CD4-positive, alpha-beta T cell treated with Interleukin-10 for 1 hour (primary cell): ENCODE results near the gene PHF10.
"Not testable (repeated sequence)": the region's sequence is repeated elsewhere in the genome, so short reads cannot be mapped to it uniquely, and the experiment has no call there.

ENCODE experiments used
- DNase-seq: peaks from one replicate; pipeline ENCODE4 v3.0.0-alpha.2; 2020

Gene PHF10

GRCh38 chr6:169724494-169725124 is at the start of gene PHF10:
TSS of gene PHF10 (minus strand) at chr6:169724500. CDS start at chr6:169723931, 569 bp downstream.
- DNase-seq: peak; percentile 79

DNA sequence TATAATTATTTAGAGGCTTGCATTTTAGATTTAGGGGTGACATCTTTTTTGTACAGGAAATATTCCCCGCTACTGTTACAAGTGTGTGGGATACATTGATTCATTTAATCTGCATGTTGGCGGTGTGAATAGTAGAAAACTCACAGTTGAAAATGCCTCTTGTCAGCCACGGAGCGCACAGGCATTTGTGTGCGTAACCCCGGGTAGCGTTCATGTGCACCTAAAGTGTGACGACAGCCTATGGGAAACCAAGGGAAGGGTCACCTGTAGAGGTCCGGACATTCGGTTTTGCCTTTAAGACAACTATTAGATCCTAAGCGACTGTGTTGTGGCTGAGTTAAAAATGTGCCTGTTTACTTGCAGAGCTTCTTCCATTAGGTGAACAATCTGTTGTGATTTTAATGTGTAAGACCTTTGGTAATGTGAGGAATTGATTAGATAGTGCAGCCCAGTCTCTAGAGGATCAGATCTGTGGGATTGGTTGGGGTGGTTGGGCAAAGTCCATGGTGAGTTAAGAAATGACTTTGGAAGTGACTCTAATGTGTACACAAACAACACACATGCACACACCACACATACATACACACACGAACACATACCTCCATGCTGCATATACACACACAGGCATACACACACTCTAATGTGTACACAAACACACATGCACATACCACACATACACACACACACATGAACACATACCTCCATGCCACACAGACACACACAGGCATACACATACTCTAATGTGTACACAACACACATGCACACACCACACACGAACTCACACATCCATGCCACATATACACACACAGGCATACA is 42.8 kb upstream of the PHF10 start:
- DNase-seq: no peak

- no peak for DNase-seq
These were observed 41.9 kb upstream of the PHF10 start for GRCh38 chr6:169766232-169766631.

GRCh38 chr6:169765789-169766188 is 41.5 kb upstream of the PHF10 start:
- not testable (repeated sequence) for DNase-seq

DNA sequence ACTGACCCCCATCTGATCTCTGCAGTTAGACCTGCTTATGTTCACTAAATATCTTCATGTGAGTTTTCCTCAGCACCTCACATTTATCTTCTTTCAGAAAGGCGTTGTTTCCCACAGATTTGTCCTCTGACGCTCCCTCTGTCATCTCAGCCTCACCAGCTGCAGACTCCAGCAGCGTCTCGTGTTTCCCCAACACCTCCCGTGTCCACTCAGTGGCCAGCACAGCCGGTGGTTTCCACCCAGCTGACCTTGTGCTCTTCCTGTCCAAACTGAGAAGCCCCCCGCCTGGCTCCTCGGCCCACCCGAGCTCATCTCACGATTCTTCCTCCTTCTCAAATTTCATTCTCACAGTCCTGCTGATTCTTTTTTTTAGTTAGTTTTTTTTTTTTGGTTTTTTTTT is 39.6 kb upstream of the PHF10 start:
- no peak for DNase-seq

DNA sequence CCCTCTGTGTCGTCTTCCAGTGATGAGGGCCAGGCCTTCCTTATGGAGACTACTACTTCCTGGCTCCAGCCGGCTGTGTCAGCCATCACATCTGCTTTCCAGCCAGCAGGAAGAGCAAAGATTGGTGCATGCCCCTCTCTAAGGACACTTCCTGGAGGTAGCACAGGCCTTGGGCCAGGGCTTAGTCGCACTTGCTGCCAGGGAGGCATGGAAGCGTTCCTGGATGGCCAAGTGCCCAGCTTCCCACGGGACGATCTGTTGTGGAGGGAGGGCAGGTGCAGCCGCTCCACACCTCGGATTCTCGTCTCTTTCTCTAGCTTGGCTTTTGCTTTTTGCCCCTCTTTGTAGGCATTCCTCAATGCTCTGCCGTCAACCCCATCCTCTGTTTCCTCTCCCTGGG is 39.0 kb upstream of the PHF10 start:
- no peak for DNase-seq

GRCh38 chr6:169755162-169755561 is 30.9 kb upstream of the PHF10 start:
- DNase-seq: no peak

DNA sequence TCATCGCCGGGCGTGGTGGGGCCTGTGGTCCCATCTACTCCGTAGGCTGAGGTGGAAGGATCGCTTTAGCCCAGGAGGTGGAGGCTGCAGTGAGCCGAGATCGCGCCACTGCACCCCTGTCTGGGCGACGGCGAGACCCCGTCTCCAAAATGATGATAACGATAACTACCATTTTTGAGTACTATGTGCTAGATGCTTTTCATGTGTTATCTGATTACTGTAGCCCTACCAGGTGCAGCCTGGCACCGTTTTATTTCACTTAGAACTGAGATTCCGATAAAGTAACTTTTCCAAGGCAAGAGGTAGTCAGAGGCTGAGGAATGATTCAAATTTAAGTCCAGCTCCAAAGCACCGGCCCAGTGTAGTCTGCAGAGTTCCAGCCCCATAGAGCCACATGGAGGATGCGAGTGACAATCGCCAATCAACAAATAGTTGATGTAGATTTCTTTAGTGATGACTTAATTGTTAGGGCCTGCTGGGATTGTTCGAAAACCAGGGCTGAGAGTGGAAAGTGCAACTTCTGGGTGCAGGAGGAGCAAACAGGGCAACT is 27.8 kb upstream of the PHF10 start:
- DNase-seq: no peak

DNA sequence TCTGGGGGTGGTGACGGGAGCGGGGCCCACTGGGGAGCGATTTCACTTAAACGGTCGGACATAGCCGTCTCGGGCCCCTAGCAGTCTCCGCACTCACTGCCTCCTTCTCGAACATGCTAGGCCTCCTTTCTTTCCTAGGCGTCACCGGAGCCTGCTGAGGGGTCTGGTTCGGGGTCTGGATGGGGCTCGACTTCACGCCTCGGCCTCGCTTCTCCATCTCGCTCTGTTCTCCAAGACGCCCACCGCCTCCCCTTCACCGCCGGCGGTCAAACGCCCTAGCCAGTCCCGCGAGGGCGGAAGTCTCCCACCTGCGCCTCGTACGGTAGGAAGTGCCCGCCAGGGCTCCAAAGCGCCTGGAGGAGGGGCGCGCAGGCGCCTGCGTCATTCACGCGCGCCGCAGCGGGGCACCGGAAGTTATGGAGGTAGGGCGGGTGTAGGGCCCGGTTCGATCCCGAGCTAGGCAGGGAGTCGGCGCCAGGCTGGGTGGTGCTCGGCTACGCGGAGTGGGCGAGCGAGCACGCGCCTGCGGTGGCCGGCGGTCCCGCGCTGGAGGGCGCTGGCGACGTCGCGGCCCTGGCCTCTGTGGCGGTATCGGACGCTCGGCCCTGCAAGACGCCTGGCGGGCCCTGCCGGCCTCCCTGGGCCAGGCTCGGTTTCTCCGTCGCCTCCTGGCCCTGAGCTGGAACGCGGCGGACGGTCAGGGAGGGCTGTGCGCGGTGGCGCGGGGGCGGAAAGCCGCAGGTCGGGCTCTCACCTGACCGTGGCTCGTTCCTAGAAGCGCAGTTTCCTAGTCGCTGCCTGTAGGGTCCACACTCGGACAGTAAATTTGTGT is 27.2 kb upstream of the PHF10 start, which contains the start of the genes DYNLT2 and ERMARD:
TSS of gene DYNLT2 (minus strand) at position 331 of the 832 bp plus-strand sequence. CDS start at position 217, 114 bp downstream.
TSS of gene ERMARD (plus strand) at position 381 of the 832 bp plus-strand sequence. CDS start at position 417, 36 bp downstream.
- DNase-seq: peak; percentile 94

- no peak for DNase-seq
These were observed 22.3 kb upstream of the PHF10 start for GRCh38 chr6:169746556-169746955.

GRCh38 chr6:169745405-169745804 is 21.1 kb upstream of the PHF10 start:
- no peak for DNase-seq

DNA sequence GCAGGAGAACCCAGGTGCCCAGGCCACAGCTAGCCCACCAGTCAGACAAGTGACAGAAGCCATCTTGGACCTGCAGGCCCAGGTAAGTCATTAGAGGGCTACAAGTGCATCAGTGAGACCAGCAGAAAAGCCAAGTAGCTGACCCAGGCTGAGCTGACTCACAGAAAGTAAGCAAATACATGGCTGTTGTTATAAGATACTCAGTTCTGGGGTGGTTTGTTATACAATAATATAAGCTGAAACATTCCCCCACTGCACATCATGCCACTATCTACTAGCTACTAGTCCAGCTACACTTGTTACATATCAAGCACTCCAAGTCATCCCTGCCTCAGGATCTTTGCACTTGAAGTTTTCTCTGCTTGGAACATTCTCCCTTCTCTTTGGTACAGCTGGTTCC is 17.0 kb upstream of the PHF10 start:
- no peak for DNase-seq

DNA sequence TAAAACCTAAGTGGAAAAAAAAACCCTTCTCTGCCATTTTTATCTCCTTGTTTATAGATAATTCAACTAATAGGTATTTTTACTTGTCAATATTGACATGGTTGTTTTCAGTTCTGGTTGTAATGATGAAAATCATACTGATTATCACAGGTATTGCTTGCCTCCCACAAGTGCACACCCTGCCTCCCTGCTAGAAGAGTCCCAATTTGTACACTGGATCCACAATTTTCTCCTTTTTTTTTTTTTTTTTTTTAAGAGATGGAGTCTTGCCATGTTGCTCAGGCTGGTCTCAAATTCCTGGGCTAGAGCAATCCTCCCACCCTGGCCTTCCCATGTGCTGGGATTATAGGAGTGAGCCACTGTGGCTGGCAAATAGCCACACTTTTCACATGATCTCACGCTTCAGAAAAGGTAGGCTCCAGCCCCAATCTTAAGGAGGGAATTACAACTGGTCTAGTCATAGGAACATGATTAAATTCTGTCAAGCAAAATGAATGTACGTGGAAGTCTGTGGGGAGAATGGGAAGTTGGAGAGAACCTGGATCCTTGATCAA is 14.8 kb upstream of the PHF10 start:
- no peak for DNase-seq

DNA sequence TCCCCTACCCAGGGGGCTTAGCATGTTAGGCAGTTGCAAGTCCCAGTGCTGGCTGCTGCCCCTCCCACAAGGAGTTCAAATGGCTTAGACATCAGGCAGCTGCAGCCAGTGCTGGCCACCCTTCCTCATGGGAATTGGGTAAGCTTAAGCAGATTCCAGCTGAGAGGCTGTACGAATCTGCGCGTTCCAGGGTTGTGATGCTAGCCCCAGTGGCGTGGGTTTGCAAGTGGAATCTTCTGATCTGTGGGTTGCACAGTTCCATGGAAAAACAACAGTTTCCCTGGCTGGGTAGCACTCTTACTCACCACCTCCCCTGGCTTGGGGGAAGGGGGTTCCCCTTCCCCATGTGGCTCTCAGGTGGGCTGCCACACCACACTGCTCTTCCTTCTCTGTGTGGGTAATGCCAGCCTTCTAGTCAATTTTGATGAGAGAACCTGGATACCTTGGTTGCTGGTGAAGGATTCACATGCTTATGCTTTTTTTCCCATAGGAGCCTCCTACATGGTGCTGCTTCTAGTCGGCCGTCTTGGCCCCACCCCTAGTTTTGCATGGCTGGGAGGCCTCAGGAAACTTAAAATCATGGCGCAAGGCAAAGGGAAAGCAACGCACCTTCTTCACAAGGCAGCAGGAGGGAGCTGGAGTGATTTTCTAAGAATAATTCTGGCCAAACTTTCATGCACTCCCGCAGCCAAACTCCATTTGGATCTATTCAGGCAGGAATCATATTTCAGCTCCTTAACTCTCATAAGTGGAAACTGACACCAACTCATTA is 14.1 kb upstream of the PHF10 start:
- no peak for DNase-seq

DNA sequence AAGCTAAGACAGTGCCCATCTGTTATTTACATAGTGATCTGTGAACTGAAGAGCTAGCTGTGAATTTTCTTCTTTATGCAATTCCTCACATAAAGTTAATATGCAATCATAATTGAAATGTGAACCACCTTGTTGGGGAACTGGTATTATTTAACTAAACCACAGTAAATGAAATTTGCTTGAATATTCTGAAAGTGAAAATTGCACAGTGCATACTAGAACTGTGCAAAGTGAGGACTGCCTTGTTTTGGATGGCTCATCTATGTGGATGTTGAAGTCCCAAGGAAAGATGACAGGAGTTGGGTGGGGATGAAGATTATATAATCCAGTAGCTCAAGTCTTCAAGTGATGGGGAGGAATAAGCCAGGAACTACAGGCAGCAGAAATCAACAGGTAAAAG is 5.7 kb upstream of the PHF10 start:
- no peak for DNase-seq

- no peak for DNase-seq
These were observed 2.7 kb upstream of the PHF10 start for GRCh38 chr6:169726963-169727362.

DNA sequence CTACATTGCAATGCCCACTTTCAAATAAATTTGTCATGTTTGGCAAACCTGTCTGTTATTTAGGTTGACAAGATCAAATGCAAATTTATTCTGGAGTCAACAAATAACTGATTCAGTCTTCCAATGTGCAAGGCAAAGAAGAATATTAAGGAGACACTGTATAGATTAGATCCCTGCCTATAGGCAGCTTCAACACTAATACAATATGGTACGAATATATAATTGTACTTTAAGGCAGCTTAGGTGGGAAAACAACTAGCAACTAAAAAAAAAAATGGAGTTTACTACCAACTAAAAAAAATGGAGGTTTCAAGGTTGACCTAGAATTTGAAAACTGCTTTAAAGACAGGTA is 1.7 kb upstream of the PHF10 start:
- no peak for DNase-seq

DNA sequence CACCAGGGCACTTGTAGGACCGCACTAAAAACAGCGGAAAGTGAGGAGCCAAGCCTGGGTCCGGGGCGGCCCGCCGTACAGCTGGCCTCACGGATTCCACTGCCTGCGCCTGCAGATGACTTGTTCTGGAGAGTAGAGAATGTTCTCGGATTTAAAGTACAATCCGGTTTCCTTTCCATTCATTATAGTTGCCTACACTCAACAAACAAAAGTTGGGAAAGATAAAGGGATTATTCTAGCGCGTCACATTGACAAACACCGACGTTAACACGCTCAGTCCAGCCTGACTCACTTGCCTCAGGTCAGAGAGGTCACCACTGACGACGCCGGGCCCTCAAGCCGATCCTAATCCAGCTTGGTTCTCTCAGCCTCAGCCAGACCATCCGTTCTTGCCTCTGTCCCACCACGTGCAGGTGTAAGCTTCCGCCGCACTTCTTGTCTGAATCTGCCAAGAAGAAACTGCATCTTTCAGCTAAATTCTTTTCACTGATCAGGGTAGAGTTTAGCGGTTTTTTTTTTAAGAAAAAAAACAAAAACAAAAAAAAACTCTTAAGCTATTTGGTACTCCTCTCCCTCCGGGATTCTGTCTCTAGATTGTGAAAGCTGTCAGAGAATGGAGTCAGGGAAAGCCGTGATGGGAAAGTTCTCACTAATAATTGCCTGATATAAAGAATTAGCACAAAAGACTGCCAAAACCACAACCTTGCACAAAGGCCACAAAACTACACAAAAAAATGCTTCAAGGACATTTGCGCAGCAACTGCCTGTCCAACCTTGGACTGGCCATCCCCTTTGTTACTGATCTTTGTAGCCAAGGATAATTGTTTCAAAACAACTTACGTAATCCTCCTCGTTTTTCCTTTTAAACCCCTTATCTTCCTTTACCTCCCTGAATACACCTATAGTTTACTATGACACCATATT is 1.1 kb upstream of the PHF10 start:
- DNase-seq: peak; percentile 15

DNA sequence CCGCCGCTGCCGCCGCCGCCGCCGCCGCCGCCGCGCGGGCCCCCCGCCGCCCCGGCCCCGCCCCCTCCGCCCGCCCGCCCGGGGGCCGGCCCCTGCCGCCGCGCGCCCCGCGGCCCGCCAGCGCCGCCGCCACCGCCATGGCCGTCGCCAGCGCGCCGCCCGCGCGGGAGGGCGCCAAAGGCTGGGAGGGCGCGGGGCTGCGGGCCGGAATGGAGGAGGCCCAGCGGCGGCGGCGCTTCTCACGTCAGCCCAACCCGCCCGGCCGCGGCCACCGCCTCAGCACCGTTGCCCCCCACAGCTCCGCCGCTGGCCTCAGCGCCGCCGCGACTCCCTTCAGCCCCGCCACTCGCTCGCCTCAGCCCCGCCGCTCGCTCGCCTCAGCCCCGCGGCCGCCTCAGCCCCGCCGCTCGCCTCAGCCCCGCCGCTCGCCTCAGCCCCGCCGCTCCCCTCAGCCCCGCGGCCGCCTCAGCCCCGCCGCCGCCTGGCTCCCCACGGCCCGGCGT is 258 bp downstream of the PHF10 start:
- peak; percentile 53 for DNase-seq

DNA sequence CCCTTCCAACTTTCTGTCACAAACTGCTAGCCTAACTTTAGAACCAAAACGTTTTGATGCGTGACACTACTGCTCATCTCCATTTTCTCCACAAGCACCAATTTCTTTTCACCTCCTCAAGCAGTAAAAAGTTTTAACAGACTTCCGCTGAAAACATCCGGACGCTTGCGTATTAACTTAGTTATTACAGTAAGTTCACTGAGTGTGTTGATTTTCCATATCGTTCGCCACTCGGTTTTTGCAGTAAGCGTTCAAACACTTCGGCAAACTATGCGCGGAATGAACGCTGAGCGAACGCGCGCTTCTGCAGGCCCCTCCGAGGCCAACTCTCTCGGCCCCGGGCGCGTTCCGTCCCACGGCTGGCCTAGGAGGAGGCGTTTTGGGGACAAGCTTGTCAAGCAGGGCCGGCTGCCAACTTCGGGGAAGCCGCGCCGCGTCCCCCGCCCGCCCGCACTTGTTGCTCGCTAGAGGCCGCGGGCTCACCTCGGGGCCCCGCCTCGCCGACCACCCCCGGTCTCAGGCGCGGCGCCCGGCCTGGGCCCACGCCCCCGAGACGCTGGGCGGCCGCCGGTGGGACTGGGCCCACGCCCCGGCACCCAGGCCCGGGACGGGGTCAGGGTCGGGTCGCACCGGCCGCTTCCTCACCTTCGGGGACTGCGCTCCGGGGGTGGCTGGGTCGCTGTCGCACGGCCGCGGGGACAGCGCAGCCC is 945 bp downstream of the PHF10 start:
- DNase-seq: peak; percentile 68
